K562 (cell line): ENCODE data around the gene FAM111B. TPM values are rescaled to one million over a fixed set of nuclear protein-coding genes. Genes with fewer than 3 reads are reported as not detected.

Source experiments
- FOXM1 ChIP-seq, 2 experiments: fragments of 450-650 bp in 1 of 2; sonication (generic) in 1 of 2; formaldehyde crosslinking in 1 of 2; IDR thresholded peaks; 2 replicates each; pipeline versions ENCODE4 v1.6.1 to v1.9.0; 2017 to 2022; ENCODE audit warnings: low read depth in 2 of 2, mild to moderate bottlenecking in 2 of 2, missing genetic modification reagents in 1 of 2, moderate library complexity in 1 of 2
- FOXP1 ChIP-seq: sonication (generic); formaldehyde crosslinking; IDR thresholded peaks from 2 replicates; pipeline ENCODE4 v1.8.0; 2022; ENCODE audit warnings: mild to moderate bottlenecking, missing genetic modification reagents
- HBP1 ChIP-seq: fragments of 450-650 bp; formaldehyde crosslinking; IDR thresholded peaks from 2 replicates; pipeline ENCODE4 v1.4.0; 2022; ENCODE audit warnings: missing genetic modification characterization
- KLF6 ChIP-seq: fragments of 250-450 bp; sonication (Bioruptor Pico); IDR thresholded peaks from 2 replicates; pipeline ENCODE4 v1.4.0; 2020; ENCODE audit warnings: mild to moderate bottlenecking, moderate library complexity, borderline replicate concordance
- PML ChIP-seq: IDR thresholded peaks from 2 replicates; pipeline ENCODE4 v1.6.1; 2012; ENCODE audit warnings: low read length, inconsistent platforms
- RAD51 ChIP-seq: fragments of 450-650 bp; IDR thresholded peaks from 2 replicates; pipeline ENCODE4 v1.7.1; 2016; ENCODE audit warnings: low read depth, mild to moderate bottlenecking, borderline replicate concordance
- ZNF140 ChIP-seq: fragments of 250-450 bp; sonication (Bioruptor Pico); IDR thresholded peaks from 2 replicates; pipeline ENCODE4 v1.8.0; 2021; ENCODE audit warnings: moderate library complexity, mild to moderate bottlenecking, inconsistent platforms
- ZNF217 ChIP-seq: sonication (generic); formaldehyde crosslinking; IDR thresholded peaks from 2 replicates; pipeline ENCODE4 v1.8.0; 2022; ENCODE audit warnings: mild to moderate bottlenecking, missing genetic modification reagents
- ZNF609 ChIP-seq: sonication (generic); formaldehyde crosslinking; IDR thresholded peaks from 2 replicates; pipeline ENCODE4 v1.8.1; 2023; ENCODE audit warnings: missing genetic modification reagents, mild to moderate bottlenecking, borderline replicate concordance
- ZNF644 ChIP-seq: fragments of 200-800 bp; sonication (Bioruptor generic); IDR thresholded peaks from 2 replicates; pipeline ENCODE4 v1.6.1; 2016; ENCODE audit warnings: low read depth, missing genetic modification characterization, missing compliant biosample characterization
- ZNF696 ChIP-seq: fragments of 250-450 bp; sonication (Bioruptor Pico); conservative IDR thresholded peaks from 2 replicates; pipeline ENCODE4 v1.4.0; 2020; ENCODE audit warnings: mild to moderate bottlenecking, moderate library complexity
- ZNF699 ChIP-seq: fragments of 250-450 bp; sonication (Bioruptor Pico); IDR thresholded peaks from 2 replicates; pipeline ENCODE4 v1.8.0; 2021; ENCODE audit warnings: mild to moderate bottlenecking, moderate library complexity; ENCODE audit not compliant: insufficient replicate concordance
- ZNF785 ChIP-seq: fragments of 250-450 bp; sonication (Bioruptor Pico); IDR thresholded peaks from 2 replicates; pipeline ENCODE4 v1.4.0; 2020; ENCODE audit warnings: mild to moderate bottlenecking
- ZNF79 ChIP-seq: fragments of 250-450 bp; sonication (Bioruptor Pico); IDR thresholded peaks from 2 replicates; pipeline ENCODE4 v1.4.0; 2020; ENCODE audit warnings: low read depth, mild to moderate bottlenecking, moderate library complexity
- ZZZ3 ChIP-seq: fragments of 450-650 bp; IDR thresholded peaks from 2 replicates; pipeline ENCODE4 v1.6.1; 2016; ENCODE audit warnings: antibody characterized with exemption, mild to moderate bottlenecking, moderate library complexity
- polyA plus RNA-seq, 8 experiments: library from polyadenylated mRNA; depleted of rRNA in 4 of 8; stranded (reverse) in 5 of 8; unstranded in 3 of 8; fragments of >200 nt; fragmentation: Nextera tagmentation in 2 of 8; fragmentation: Illumina TruSeq in 1 of 8; extraction: Ambion mirVana in 2 of 8; extraction: Trizol in 1 of 8; gene quantifications; 2 replicates each; pipeline versions ENCODE4 v1.2.1 to v1.2.3, GENCODE V29; 2011 to 2014; ENCODE audit warnings: inconsistent platforms in 1 of 8, missing spikeins in 1 of 8
- total RNA-seq, 7 experiments: library from RNA; depleted of rRNA in 6 of 7; stranded (reverse); fragments of >200 nt in 6 of 7; fragmentation: Illumina TruSeq in 2 of 7; extraction: Trizol in 2 of 7; gene quantifications; 2 replicates each; pipeline versions ENCODE4 v1.2.1 to v1.2.3, GENCODE V29; 2011 to 2021; ENCODE audit warnings: low replicate concordance in 1 of 7
- TF ChIP-seq, protein P1 (sequence below): sonication (generic); formaldehyde crosslinking; IDR thresholded peaks from 2 replicates; pipeline ENCODE4 v1.8.1; 2023; ENCODE audit warnings: mild to moderate bottlenecking, missing genetic modification reagents
- TF ChIP-seq, protein P2 (sequence below): sonication (generic); formaldehyde crosslinking; IDR thresholded peaks from 2 replicates; pipeline ENCODE4 v1.8.1; 2022; ENCODE audit warnings: missing genetic modification reagents

The FAM111B gene
- total and polyA plus RNA-seq, 9 of the 15 experiments (the other 6 are each of a cell fraction or from before 2014, with no cell fraction given) = 0.01 to 0.33 (median 0.06) TPM; not detected in 5

DNA sequence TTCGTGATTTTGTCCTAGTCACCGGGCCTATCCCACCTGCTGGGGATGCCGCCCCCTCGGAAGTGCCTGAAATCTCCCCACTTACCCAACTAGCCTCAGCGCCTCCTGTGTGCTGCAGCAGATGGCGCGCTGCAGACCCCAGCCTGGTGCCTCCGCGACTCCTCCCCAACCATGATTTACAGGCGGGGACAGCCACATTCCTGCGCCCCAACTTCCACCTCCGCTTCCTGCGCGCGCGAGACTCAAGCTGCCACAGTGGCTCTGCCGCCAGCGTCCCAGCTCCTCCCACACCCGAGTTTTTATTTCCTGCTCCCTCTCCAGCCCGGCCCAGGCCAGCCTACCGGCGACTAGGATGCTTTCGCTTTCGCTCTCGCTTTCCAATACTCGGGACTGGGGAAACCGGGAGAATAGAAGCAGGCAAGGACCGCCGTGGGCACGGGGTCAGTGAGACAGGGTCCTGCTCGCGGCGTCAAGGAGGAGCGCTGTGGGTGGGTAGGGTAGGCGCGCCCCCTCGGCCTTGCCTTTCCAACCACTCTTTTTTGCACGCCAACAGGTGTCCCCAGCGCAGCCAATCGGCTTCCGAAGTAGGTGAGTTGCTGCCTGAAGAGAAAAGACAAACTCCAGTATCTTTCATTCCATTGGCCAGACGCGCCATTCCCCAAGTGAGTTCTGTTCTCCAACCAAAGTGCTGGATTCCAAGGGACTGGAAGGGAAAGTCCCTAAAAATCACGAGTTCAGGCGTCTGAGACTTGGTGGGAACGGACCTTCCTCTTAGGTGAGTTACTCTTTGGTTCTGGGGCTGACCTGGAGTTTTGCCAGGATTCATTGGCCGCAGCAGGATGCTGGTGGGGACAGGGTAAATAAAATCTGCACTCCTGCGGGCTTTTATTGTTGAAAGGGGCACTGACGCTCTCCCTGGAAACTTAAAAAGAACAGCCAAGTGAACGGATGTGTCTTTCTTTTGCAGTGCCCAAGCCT is 35.8 kb downstream of the FAM111B start, which contains the start of gene FAM111A (continued):
- TF ChIP-seq HBP1 (CRISPR knock-in tag) (no peak), ZNF140 (no peak), ZNF644 (tag) (no peak), RAD51 (no peak), ZNF785 (CRISPR knock-in tag) (no peak), FOXP1 (CRISPR knock-in tag) (no peak; the same call in 1 of the 2 replicates), PML (peak; percentile 32; the same call in 1 of the 2 replicates), ZNF79 (CRISPR knock-in tag) (no peak), ZZZ3 (no peak), ZNF699 (no peak), ZNF696 (CRISPR knock-in tag) (no peak), ZNF217 (CRISPR knock-in tag) (no peak), ZNF609 (no peak), KLF6 (CRISPR knock-in tag) (no peak), FOXM1 (IDR thresholded peaks at IDR 0.05; ENCODE audit: low read depth) (no peak), FOXM1 (CRISPR knock-in tag; IDR thresholded peaks at IDR 0.05; ENCODE audit: low read depth) (no peak)
- TF ChIP-seq, protein P1, sequence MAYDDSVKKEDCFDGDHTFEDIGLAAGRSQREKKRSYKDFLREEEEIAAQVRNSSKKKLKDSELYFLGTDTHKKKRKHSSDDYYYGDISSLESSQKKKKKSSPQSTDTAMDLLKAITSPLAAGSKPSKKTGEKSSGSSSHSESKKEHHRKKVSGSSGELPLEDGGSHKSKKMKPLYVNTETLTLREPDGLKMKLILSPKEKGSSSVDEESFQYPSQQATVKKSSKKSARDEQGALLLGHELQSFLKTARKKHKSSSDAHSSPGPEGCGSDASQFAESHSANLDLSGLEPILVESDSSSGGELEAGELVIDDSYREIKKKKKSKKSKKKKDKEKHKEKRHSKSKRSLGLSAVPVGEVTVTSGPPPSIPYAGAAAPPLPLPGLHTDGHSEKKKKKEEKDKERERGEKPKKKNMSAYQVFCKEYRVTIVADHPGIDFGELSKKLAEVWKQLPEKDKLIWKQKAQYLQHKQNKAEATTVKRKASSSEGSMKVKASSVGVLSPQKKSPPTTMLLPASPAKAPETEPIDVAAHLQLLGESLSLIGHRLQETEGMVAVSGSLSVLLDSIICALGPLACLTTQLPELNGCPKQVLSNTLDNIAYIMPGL (CRISPR knock-in tag) = no peak
- TF ChIP-seq, protein P2, sequence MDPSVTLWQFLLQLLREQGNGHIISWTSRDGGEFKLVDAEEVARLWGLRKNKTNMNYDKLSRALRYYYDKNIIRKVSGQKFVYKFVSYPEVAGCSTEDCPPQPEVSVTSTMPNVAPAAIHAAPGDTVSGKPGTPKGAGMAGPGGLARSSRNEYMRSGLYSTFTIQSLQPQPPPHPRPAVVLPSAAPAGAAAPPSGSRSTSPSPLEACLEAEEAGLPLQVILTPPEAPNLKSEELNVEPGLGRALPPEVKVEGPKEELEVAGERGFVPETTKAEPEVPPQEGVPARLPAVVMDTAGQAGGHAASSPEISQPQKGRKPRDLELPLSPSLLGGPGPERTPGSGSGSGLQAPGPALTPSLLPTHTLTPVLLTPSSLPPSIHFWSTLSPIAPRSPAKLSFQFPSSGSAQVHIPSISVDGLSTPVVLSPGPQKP (CRISPR knock-in tag) = no peak
